GM12801 (cell line): ENCODE results near the gene KCNJ5.

Experiments used
- TF ChIP-seq, protein P1 (sequence below): IDR thresholded peaks from one replicate; pipeline ENCODE4 v1.5.1; 2011; ENCODE audit warnings: control low read depth; ENCODE audit not compliant: insufficient read length; ENCODE audit errors: extremely low read depth

The KCNJ5 gene

DNA sequence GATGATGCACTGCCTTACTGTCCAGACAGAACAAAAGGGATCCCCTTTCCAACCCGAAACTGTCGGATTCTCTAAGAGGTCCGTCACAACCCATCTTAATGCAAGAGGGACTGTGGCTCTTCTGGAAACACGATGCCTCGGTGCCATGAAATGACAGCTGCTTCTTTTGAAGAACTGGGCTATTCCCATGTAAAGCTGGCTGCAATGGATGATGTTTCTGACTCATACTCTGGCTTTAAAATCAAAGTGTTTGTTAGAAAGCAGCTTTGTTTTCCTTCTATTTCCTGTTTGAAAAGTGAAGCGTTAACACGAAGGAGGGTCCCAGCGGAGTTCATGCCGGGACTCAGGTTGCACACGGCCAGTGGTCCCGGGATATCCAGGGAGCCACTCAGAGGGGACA is 48.4 kb downstream of the KCNJ5 start:
- TF ChIP-seq, protein P1, sequence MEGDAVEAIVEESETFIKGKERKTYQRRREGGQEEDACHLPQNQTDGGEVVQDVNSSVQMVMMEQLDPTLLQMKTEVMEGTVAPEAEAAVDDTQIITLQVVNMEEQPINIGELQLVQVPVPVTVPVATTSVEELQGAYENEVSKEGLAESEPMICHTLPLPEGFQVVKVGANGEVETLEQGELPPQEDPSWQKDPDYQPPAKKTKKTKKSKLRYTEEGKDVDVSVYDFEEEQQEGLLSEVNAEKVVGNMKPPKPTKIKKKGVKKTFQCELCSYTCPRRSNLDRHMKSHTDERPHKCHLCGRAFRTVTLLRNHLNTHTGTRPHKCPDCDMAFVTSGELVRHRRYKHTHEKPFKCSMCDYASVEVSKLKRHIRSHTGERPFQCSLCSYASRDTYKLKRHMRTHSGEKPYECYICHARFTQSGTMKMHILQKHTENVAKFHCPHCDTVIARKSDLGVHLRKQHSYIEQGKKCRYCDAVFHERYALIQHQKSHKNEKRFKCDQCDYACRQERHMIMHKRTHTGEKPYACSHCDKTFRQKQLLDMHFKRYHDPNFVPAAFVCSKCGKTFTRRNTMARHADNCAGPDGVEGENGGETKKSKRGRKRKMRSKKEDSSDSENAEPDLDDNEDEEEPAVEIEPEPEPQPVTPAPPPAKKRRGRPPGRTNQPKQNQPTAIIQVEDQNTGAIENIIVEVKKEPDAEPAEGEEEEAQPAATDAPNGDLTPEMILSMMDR = no peak

DNA sequence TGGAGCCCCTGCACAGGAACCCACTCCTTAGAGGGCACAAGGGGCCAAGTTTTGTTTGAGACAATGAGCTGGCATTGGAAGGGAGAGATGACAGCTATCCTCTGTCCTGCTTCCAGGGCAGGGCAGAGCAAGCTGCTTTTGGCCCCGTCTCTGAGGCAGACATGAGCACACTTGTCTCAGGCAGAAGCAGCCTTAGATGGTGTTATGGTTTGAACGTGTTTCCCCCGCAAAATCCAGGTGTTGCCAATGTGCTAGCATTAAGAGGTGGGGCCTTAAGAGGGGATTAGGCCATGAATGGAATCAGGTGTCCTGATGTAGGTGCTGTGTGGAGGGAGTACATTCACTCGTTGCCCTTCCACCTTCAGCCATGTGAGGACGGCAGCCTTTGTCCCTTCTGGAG is 49.0 kb downstream of the KCNJ5 start:
- TF ChIP-seq, protein P1 = no peak

DNA sequence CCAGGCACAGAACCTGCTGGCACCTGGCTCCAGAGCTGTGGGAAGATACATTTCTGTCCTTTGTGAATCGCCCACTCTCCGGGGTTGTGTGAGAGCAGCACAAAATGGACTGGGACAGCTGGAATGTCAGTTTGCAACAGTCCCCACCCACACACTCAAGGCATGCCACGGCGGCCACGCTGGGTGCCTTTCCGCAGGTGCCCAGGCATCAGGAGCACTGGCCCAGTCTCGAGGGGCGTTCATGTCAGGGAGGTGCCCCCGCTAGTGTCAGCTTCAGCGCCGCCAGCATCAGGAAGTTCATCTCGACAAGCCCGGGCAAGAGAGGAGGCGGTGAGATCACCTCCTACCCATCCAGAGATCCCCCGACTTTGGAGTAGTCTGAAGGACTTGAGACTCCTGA is 49.4 kb downstream of the KCNJ5 start:
- TF ChIP-seq, protein P1 = no peak

DNA sequence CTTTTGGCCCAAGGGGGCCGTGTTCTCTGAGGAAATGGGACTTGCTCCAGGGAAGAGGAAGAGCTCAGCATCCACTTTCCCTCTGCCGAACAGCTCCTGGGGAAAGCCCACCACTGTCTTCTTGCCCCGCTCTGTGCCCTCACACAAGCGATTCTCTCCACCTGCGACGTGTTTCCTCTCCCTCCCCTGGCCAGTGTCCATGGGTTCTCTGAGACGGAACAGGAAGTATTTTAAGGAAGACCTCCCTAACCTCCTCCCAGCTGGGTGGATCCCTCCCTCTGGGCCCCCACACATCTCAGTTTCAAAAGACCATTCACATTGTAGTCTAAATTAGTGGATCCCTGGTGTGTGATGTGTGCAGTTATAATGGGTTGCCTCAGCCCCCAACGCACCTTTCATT is 50.0 kb downstream of the KCNJ5 start:
- TF ChIP-seq, protein P1 = no peak

DNA sequence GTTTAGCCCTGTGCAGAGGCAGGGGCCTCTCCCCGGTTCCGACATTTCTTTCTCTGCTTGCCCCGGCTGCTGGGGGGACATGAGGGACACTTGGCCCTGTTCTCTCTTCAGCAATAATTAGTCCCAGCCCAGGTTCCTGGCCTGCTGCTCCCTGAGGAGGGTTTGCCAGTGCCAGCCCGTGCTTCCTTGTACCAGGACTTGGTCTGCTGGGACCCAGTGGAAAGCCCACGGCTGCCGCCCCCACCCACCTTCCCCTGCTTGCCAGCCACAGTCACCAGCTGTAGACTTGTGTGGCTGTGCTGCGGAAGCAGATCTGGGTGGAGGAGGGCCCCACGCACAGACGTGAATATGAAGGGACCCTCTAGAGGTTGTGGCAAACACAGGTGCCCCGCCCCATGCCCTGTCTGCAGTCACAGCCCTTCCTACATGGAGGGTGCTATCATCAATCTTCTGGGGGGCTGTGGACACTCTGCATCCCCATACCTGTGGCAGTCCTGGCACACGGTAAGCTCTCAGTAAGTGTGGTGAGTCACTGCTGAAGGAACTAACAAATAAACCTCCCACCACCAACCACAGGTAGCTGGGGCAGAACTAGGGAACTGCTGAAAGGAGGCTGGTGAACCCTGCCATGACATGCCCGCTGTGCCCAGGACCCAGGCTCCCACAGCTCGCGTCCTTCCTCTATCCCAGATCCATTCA is 50.6 kb downstream of the KCNJ5 start:
- TF ChIP-seq, protein P1 = no peak

DNA sequence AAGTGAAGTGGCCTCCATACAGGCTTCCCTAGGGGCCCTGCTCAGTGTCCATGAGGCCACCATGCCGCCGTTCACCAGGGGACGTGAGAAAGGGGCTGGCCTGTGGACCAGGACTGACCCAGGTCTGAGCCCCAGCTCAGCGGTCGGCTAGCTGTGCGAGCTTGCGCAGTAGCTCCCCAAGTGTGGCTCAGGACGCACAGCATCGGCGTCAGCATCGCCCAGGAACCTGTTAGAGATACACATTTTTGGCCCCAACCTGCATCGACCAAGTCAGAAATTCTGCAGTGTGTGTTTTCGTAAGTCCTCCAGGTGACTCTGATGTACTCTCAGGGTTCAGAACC is 51.1 kb downstream of the KCNJ5 start:
- TF ChIP-seq, protein P1 = no peak

DNA sequence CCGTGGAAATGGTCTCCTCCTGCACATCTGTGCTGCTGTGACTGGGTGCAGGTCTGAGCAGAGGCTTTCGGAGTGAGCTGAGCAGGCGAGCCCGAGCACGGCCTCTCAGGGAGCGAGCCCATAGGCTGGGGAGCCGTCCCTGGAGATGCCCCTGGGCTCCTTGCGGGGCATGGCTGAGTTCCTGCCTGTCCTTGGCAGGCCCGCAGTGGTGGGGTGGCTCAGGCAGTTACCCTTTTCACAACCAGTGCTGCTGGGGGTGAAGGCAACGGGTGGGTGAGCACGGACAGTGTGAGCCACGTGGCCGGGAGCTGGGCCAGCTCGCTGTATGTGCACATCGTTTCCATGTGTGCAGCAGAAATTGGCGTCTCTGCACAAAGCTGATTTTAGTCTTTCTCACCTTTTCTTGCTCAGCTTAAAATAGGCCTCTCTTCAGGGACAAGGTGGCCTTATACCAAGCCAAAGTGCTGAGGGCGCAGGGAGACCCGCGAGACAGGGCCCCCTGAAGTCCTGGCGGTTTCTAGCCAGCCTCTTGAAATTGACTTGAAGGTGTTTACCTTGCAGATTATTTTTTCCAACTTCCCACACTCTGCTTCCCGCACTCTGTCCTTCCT is 51.8 kb downstream of the KCNJ5 start, which contains the start of gene TP53AIP1:
Gene TP53AIP1, minus strand, starts transcription at position 55 of the 611 bp plus-strand sequence. CDS start 5,053 bp downstream, outside the sequence.
- TF ChIP-seq, protein P1 = no peak
